ENCODE results near the gene COL8A2.
"Not testable (repeated sequence)": the region's sequence is repeated elsewhere in the genome, so short reads cannot be mapped to it uniquely, and the experiment has no call there.

The COL8A2 gene

DNA sequence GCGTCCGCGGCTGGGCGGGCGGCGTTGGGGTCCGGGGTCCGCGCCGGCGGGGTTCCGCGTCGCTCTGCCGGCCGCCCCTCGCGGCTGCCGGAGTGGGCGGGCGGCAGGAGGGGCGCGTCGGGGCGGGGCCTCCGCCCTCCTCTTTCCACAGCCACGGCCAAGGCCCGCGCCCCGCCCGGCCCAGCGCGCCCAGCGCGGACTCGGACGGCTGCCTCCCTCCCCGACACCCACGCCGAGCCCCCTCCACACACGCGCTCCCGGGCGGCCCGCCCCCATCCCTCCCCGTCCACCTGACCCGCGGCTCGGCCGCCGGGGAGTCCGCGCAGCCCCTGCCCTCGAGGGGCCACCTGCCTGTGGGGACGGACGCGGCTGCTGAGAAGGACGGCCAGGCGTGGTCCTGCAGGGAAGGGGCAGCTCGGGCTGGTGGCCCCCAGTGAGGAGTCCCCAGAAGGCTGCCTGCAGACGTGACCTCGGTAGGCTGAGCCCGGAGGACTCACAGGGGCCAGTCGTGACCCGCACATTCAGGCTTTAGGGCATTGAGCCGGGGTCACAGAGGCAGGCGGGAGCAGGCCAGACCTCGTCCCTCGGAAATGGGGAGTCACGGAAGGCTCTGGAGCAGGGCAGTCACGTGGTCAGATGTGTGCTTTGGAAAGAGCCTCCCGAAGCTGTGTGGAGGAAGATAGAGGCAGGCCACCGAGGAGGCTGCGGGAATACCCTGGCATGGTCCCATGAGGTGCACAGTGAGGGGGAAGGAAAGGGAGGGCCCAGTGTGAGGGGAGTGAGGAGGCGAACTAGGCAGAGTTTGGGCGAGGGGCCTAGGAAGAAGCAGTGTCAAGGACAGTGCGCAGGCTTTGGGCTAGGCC is at the start of gene COL8A2:
Gene COL8A2, minus strand, starts transcription at position 94 of the 863 bp plus-strand sequence. CDS start 24,980 bp downstream, outside the sequence.
- no peak for DNase-seq (ENCODE audit: low read depth)

DNA sequence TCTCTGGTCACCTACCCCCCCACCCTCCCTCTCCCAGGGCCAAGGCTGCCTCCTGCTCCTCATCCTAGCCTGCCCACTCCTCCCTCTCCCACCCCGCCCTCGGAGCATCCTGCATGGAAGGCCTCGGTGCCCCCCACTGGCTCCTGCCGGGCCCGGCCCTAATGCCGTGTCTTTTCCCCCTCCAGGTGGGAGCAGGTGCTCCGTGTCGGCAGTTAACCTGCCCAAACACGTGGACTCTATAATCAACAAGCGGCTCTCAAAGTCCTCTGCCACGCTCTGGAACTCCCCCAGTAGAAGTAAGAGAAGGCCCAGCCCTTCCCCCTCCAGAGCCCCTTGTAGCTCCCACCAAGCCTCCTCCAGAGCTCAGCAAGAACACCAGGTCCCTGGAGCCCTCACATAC is 49.7 kb upstream of the COL8A2 start:
- no peak for DNase-seq (ENCODE audit: low read depth)

- DNase-seq (ENCODE audit: low read depth), result no peak
Measured at GRCh38 chr1:36172983-36173382, 48.0 kb upstream of the COL8A2 start.

- no peak for DNase-seq (ENCODE audit: low read depth)
Measured at GRCh38 chr1:36172017-36172747, 47.2 kb upstream of the COL8A2 start.

DNA sequence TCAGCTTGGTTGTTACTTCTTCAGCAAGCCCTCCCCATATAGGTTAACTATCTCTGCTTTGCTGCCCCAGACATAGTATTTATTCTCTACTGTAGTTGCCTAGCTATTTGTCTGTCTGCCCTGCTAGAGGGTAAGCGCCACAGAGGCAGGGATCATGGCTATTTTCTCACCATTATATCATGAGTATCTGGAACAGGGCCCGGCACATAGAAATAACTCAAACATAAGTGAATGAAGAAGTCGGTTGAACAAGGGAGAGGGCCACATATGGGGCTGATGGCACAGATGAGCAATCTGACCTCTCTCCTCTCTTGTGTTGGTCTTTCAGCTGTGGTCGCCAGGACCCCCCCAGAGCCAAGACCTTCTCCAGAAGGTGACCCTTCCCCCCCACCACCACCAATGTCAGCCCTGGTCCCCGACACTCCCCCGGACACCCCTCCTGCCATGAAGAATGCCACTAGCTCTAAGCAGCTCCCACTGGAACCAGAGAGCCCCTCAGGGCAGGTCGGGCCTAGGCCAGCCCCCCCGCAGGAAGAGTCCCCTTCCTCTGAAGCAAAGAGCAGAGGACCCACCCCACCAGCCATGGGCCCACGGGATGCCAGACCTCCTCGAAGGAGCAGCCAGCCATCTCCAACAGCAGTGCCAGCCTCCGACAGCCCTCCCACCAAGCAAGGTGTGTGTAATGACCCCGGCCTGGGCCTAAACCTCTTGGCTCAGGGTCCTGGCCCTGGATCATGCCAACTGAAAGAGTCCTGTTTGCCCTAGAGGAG is 45.8 kb upstream of the COL8A2 start:
- no peak for DNase-seq (ENCODE audit: low read depth)

- no peak for DNase-seq (ENCODE audit: low read depth)
Measured at GRCh38 chr1:36168514-36168913, 43.5 kb upstream of the COL8A2 start.

DNA sequence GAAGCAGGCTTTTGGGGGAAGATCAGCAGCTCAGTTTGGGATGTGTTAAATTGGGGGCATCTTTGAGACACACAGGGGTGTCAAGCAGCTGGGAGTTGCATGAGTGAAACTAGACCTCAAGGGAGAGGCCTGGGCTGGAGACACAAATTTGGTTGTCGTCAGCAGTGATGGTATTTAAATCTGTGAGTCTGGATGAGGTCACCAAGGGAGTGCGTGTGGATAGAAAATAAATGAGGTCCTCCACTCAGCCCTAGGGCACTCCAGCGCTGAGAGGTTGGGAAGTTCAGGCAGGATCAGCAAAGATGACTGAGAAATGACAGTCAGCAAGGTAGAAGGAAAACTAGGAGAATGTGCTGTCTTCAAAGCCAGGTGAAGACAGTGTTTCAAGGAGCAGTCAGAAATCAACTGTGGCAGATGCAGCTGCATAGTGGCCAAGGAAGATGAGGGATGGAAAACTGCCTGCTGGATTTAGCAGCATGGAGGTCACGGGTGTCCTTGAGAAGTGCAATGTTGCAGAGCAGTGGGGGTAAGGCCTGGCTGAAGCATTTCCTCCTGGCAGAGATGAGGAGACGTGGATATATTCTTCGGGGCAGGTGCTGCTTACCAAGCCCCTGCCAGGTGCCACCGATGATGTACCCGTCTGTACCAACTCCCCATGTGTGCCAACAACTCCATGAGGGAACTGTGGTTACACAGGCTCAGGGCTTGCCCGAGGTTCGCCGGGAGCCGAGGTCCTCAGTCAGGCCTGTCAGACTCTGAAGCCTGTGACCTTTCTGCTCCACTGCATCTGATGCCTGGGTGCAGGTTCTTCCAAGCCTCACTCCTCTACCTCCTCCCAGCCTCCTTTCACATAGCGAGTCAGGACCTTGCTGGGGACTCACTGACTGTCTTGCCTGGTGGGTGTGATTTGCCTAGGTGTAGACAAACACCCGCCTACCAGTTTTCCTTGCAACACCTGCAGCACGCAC is 42.2 kb upstream of the COL8A2 start:
- no peak for DNase-seq (ENCODE audit: low read depth)

DNA sequence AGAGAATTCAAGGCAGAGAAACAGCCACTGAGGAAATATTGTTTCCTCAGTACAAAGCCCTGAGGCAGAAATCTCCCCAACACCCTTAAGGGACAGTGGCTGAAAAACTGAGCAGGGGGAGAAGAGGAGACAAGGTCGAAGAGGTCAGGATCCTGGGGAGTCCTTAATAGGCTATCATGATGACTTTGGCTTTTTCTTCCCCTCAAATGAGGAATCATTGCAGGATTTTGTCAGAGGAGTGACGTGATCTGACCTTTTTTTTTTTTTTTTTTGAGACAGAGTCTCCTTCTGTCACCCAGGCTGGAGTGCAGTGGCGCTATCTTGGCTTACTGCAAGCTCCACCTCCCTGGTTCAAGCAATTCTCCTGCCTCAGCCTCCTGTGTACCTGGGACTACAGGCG is 41.1 kb upstream of the COL8A2 start:
- DNase-seq (ENCODE audit: low read depth), result no peak

DNA sequence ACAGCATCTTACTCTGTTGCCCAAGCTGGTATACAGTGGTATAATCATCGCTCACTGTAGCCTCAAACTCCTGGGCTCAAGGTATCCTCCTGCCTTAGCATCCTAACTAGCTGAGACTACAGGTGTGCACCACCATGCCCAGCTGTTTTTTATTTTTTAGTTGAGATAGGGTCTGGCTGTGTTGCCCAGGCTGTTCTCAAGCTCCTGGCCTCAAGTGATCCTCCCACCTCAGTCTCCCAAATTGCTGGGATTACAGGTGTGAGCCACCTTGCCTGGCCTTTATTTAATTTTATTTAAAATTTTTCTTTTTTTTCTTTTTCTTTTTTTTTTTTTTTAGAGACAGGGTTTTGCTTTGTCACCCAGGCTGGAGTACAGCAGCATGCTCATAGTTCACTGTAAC is 40.1 kb upstream of the COL8A2 start:
- DNase-seq (ENCODE audit: low read depth), result no peak

DNA sequence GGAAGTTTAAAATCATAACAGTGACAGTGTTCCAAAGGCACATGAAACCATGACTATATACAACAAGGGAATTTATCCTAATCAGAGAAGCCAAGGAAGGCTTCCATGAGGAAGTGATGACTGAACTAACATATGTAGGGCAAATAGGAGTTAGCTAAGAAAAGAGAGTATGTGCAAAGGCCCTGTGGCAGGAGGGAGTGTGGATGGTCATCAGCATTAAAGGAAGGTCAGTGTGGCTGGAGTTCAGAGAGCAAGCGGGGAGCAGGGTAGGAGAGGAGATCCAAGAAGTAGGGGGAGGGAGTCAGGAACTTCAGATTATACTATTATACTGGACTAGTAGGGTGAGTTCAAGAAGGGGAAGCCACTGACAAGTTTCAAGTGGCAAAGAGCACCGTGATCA is 39.3 kb upstream of the COL8A2 start:
- no peak for DNase-seq (ENCODE audit: low read depth)

DNA sequence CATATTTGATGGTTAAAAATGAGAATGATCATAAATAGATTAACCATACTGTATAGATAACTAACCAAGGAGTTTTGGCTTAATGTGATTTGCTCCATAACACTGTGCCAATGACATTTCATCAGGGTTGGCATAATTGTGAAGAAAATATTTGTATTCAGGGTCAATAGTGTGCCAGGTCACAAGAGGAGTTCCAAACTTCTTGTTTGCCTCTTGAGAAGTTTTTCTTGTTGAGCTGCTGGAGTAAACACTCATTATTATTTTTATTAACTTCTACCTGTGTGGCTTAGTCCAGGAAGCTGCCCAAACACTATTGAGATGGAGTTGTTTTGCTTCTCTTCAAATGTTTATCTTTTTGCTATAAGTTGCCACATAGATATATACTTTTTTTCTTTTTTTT is 38.4 kb upstream of the COL8A2 start:
- DNase-seq (ENCODE audit: low read depth), result no peak

- no peak for DNase-seq (ENCODE audit: low read depth)
Measured at GRCh38 chr1:36162680-36163239, 37.7 kb upstream of the COL8A2 start.

DNA sequence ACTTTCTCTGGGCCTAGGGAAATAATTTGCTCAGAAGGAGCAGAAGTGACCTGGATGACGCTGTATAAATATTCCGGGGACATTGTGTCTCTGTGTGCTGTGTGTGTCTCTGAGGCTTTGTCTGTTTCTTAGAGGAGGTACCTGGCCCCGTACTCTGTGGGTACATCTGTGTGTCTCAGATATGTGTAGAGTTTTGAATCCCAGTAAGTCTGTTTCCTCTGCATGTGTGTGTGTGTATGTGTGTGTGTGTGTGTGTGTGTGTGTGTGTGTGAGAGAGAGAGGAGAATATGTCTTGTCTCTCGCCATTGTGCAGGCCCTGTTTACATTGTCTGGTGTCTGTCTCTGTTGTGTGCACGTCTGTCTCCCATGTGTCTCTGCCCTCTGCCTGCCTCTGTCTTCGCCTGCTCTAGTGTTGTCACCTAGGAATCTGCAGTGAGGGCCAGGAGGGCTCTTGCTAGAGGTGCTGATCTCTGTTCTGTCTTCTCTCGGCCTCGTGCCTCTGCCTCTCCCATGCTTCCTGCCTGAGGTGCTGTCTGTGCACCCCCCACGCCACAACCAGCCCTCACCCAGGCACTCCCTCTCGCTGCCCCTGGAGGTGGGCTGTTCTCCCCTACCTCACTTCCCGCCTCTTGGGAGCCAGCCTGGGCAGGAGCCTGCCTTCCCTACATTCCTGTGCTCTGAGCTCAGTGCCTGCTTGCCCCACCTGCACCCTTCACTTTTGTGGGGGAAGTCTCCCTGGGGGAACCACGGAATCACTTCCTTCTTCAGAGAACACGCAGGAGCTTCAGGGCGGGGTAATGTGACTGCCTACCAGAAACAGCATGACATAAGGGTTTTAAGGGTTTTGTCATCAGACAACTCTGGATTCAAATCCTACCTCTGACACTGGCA is 36.9 kb upstream of the COL8A2 start:
- no peak for DNase-seq (ENCODE audit: low read depth)

- no peak for DNase-seq (ENCODE audit: low read depth)
Measured at GRCh38 chr1:36160949-36161485, 36.0 kb upstream of the COL8A2 start.

- DNase-seq (ENCODE audit: low read depth), result no peak
Measured at GRCh38 chr1:36160388-36160948, 35.4 kb upstream of the COL8A2 start.

GRCh38 chr1:36159614-36160387 is 34.8 kb upstream of the COL8A2 start:
- no peak for DNase-seq (ENCODE audit: low read depth)

- not testable (repeated sequence) for DNase-seq (ENCODE audit: low read depth)
Measured at GRCh38 chr1:36158827-36159252, 33.8 kb upstream of the COL8A2 start.

DNA sequence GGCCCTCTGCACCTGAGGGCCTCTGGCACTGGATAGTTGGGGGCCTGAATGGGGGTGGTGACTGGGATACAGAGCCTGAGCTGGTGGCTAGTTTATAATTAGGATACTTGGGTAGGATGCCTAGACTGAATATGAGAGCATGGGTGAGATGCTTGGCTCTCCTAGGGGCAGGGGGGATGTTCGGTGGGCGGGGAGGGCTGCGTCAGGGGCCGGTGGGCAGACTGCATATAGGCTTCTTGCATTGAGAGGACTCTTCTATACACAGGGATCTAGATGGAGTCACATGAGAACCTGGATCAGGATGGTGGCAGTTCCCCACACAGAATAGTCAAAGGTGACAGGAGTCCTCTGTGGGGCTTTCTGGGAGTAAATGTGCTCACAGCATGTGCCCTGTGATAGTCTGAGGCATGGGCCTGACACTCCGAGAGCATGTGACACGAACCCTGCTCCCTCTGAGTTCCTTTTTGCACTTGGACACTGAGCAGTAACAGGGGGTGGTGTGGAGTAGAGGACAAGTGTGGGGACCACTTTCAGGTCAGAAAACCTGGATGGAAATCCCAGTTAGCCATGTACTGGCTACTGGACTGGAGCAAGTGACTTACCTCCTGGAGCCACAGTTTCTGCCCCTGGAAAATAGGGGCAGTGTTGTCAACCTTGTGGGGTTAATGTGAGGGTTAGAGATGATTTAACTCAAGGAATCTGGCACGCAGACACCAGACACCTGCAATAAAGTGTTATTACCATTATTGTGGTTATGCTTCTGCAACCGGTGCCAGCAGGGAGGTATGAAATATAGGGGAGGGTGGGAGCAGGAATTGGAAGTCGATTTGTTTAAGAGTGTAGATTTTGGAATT is 33.2 kb upstream of the COL8A2 start:
- no peak for DNase-seq (ENCODE audit: low read depth)
